GM06990 (cell line): ENCODE results near the gene STAT2.

Experiments
- DNase-seq: peaks from one replicate; pipeline ENCODE4 v3.0.0-alpha.2; 2011; ENCODE audit not compliant: insufficient read length; ENCODE audit errors: extremely low read depth
- H3K27me3 ChIP-seq: replicated peaks from 2 replicates; pipeline ENCODE4 v1.6.0; 2011; ENCODE audit warnings: low read length; ENCODE audit not compliant: control insufficient read depth, insufficient read depth
- H3K36me3 ChIP-seq: 2 replicates; pipeline ENCODE4 v1.5.1; 2011; ENCODE audit warnings: low read length; ENCODE audit not compliant: control insufficient read depth, insufficient read depth
- H3K4me3 ChIP-seq: replicated peaks from 2 replicates; pipeline ENCODE4 v1.5.1; 2011; ENCODE audit warnings: low read depth, mild to moderate bottlenecking, control low read depth, low read length
- CTCF ChIP-seq: IDR thresholded peaks from 2 replicates; pipeline ENCODE4 v1.5.1; 2011; ENCODE audit warnings: low read length, control low read depth, mild to moderate bottlenecking, inconsistent platforms; ENCODE audit not compliant: insufficient read depth, poor library complexity, severe bottlenecking

STAT2 gene

GRCh38 chr12:56293795-56294194 lies 66.1 kb downstream of the STAT2 start:
- H3K4me3 ChIP-seq, result no peak overlapping the region
- TF ChIP-seq CTCF, result no peak
- peaks cover 5% of the 10 kb centered on the region for H3K36me3 ChIP-seq
- no peak for DNase-seq
- no peaks in the 10 kb centered on the region for H3K27me3 ChIP-seq
